Retina (tissue), 1 donor: Measurements from ENCODE around the gene PRCC.
A peak's percentile ranks its signal among the peaks of the same experiment; 100 is the strongest.

Source experiments
- DNase-seq: peaks from one replicate; pipeline ENCODE4 v3.0.0-alpha.2; 2016

PRCC gene

GRCh38 chr1:156765666-156766065 lies 1.7 kb upstream of the PRCC start:
- DNase-seq = no peak

GRCh38 chr1:156766298-156767100 lies 836 bp upstream of the PRCC start:
- no peak for DNase-seq

- no peak for DNase-seq
Observed at GRCh38 chr1:156767879-156768604, 707 bp downstream of the PRCC start.

GRCh38 chr1:156768610-156769295 lies 1.4 kb downstream of the PRCC start:
- DNase-seq = no peak

- DNase-seq = no peak
Observed at GRCh38 chr1:156772222-156772621, 4.9 kb downstream of the PRCC start.

- DNase-seq = peak; percentile 32
Observed at GRCh38 chr1:156772728-156773497, 5.6 kb downstream of the PRCC start.

- no peak for DNase-seq
Observed at GRCh38 chr1:156773607-156774006, 6.3 kb downstream of the PRCC start.

- no peak for DNase-seq
Observed at GRCh38 chr1:156775799-156776198, 8.5 kb downstream of the PRCC start.

GRCh38 chr1:156776942-156777341 lies 9.6 kb downstream of the PRCC start:
- DNase-seq = no peak

- no peak for DNase-seq
Observed at GRCh38 chr1:156777573-156777972, 10.2 kb downstream of the PRCC start.

GRCh38 chr1:156781585-156782186 lies 14.4 kb downstream of the PRCC start:
- no peak for DNase-seq

GRCh38 chr1:156785458-156785857 lies 18.1 kb downstream of the PRCC start:
- no peak for DNase-seq

GRCh38 chr1:156786640-156787039 lies 19.3 kb downstream of the PRCC start:
- DNase-seq = no peak

GRCh38 chr1:156788136-156788535 lies 20.8 kb downstream of the PRCC start:
- DNase-seq = no peak

- DNase-seq = no peak
Observed at GRCh38 chr1:156789621-156790318, 22.4 kb downstream of the PRCC start.

- no peak for DNase-seq
Observed at GRCh38 chr1:156794506-156795373, 27.4 kb downstream of the PRCC start.

- no peak for DNase-seq
Observed at GRCh38 chr1:156795374-156795733, 28.0 kb downstream of the PRCC start.

GRCh38 chr1:156795787-156796186 lies 28.5 kb downstream of the PRCC start:
- no peak for DNase-seq

- no peak for DNase-seq
Observed at GRCh38 chr1:156796340-156797097, 29.2 kb downstream of the PRCC start.

GRCh38 chr1:156797212-156797871 lies 30.0 kb downstream of the PRCC start:
- peak; percentile 41 for DNase-seq
